Activated CD4-positive, CD25-positive, alpha-beta regulatory T cell (primary cell): ENCODE results near the gene VPS26B.

ENCODE experiments used
- DNase-seq, 4 experiments: peaks; one replicate each; lab custom pipeline; 2025; lab: John Stamatoyannopoulos, UW

The VPS26B gene

GRCh38 chr11:134257101-134257500 is 32.6 kb downstream of the VPS26B start:
- no peak for DNase-seq

GRCh38 chr11:134258577-134258976 is 34.1 kb downstream of the VPS26B start:
- DNase-seq = no peak

DNA sequence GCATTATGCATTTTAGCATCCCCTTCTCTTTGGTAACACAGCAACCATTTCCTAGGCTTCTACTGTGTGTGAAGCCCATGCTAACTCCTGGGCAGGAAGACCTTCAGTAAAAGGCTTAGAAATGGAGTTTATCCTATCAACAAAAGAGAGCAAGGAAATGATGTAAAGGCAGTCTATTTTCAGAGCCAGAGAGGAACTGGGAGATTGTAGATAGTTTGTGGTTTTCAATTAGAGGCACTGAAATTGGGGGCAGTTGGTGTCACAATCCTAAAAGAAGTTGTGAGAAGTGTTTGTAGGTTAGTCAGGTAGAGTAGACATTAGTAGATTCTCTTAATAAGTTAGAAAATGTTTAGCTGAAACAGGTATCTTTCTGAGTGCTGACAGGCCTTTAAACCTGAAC is 36.0 kb downstream of the VPS26B start:
- no peak for DNase-seq

DNA sequence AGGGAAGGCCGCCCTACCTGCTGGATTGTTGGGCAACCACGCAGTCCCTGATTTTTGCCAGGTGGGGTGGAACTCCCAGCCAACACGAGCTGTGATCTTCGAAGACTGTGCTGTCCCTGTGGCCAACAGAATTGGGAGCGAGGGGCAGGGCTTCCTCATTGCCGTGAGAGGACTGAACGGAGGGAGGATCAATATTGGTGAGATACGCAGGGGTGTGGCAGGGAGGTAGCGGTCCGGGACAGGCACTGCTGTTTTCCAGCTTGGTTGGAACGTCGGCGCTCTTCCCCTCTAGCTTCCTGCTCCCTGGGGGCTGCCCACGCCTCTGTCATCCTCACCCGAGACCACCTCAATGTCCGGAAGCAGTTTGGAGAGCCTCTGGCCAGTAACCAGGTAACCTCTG is 36.5 kb downstream of the VPS26B start:
- no peak for DNase-seq

- DNase-seq = no peak
Measured at GRCh38 chr11:134261626-134262488, 37.4 kb downstream of the VPS26B start.

DNA sequence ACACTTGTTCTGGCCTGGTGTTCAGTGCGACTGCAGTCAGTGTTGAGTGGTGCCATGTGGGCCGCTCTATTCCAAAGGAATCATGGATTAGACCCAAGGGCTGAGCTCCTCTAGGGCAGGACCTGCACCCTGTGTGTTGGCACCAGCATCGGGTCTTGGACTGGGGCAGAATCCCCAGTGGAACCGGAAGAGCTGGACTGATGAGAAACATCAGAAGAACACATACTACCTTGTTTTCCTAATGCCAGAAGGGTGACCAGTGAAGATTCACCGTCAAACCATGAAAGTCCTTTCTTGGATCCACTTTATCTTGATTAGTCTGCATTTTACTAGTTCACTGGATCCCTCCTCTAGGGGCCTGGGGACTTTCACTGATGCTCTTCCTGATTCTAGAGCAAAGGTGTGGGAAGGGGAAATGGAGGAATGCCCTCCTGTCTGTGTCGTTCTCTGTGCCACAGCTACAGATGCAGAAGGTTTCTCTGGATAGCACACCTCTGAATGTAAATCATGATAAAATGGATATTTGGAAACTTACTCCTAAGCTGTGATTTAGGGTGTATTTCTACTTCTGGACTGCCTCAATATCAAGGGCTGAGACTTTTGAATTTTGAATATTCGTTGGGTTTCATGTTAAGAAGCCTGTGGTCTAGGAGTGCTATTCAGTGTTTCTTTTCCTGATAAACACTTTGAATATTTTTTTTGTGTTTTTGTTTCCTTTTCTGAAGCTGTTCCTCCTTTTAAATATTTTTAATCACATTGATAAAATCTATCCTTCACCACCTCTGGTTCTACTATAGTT is 40.7 kb downstream of the VPS26B start:
- DNase-seq = no peak

DNA sequence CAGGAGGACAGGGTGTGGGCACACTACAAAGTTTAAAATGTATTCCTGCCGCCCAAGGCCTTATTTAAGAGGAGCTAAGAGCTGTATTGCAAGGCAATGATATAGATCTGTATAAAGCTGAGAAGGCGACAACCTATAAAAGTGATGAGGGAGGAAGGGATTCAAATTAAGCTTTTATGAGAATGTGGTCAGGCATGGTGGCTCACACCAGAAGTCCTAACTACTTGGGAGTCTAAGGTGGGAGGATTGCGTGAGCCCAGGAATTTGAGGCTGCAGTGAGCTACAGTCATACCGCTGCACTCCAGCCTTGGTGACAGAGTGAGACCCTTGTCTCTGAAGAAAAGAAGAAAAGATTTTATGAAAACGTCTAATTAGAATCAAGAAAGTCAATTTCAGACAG is 42.0 kb downstream of the VPS26B start:
- no peak for DNase-seq

DNA sequence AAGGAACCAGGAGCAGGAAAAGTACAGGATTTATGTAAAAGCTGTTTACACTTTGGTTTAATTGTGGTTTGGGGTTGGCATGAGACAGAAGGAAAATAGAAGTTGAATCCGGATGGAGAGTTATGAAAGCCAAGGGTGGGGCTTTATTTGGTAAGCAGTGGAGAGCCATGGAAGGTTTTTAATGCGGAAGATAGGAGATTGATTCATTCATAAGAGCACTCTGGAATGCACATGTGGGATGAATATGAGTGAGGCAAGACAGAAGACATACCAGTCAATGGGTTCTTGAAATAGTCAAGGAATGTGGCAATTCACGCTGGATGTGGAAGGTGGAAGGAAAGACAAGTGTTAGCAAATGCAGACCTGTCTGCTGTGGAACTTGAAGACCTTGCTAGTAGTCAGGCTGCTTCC is 42.4 kb downstream of the VPS26B start:
- DNase-seq = no peak

GRCh38 chr11:134267461-134267860 is 43.0 kb downstream of the VPS26B start:
- no peak for DNase-seq

DNA sequence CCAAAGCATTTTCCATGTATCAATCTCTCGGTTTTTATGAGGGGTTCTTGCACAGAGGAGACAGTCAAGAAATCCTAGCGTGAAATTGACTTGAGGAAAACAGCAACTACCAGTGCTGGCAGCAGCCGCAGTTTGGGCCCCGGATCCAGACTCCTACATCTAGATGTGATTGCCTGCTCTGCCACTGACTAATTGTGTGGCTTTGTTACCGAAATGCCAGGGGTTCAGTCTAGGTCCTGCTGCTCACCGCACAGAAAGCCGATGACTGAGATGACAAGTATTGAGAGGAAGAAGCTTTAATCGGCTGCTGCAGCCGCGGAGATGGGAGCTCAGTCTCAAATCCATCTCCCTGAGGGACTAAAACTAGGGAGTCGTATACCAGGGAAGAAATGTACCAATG is 43.5 kb downstream of the VPS26B start:
- DNase-seq = no peak

DNA sequence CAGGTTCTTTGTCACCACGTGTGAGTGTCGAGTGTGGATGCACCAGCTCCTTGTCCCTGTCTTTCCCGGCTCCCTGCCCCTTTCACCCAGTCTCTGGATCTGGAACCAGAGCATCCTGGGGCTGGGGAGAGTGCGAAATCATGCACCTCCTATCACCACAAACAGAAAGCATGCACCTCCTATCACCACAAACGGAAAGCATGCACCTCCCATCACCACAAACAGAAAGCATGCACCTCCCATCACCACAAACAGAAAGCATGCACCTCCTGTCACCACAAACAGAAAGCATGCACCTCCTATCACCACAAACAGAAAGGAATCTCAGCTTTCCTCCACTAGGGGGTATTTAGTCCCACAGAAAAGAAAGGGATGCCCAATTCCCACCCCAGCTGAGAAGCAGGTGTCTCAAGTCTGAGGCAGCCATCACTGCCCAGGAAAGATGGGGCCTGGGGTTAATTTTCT is 45.8 kb downstream of the VPS26B start:
- DNase-seq = no peak

DNA sequence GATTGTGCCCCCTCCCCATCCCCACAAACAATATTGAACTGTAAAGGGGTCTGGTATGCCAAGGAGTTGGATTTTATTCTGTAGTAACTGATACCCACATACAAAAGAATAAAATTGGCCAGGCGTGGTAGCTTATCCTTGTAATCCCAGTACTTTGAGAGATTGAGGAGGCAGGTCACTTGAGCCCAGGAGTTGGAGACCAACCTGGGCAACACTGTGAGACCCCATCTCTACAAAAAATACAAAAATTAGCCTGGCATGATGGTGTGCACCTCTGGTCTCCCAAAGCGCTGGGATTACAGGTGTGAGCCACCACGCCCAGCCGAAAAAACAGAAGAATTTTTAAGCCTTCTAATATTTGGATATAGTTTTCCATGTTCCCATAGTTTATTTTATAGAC is 47.5 kb downstream of the VPS26B start:
- no peak for DNase-seq

GRCh38 chr11:134272381-134273316 is 48.2 kb downstream of the VPS26B start:
- no peak for DNase-seq

DNA sequence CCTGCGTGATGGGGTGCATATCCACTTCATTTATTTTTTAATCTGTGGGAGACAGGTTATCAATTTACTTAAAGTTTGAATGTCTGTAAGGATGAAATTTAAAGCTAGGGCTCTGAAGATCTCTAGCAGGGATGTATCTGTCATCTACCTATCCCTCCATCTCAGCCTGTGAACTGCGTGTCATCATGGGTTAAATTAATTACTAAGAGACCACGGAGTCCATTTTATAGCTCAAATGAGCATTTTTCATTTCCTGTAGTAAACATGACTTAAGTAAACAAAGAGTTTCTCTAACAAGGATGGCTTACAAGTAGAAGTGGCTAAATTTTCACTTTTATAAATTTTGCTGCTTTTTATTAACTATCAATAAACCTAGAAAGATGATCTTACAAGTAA is 48.8 kb downstream of the VPS26B start:
- DNase-seq = no peak

DNA sequence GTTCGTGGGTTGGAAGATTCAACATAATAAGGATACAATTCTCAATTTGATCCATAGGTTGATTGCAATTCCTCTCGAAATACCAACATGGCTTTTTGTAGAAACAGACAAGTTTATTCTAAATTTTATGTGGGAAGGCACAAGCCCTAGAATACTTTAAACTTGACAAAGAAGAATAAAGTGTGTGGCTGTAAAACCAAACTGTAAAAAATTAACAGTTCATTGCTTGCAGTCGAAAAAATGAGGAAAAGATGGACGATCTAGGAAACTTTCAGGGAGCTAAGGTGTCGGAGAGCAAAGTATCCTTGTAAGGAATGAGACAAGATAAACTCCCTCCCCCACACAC is 50.7 kb downstream of the VPS26B start:
- DNase-seq = no peak

DNA sequence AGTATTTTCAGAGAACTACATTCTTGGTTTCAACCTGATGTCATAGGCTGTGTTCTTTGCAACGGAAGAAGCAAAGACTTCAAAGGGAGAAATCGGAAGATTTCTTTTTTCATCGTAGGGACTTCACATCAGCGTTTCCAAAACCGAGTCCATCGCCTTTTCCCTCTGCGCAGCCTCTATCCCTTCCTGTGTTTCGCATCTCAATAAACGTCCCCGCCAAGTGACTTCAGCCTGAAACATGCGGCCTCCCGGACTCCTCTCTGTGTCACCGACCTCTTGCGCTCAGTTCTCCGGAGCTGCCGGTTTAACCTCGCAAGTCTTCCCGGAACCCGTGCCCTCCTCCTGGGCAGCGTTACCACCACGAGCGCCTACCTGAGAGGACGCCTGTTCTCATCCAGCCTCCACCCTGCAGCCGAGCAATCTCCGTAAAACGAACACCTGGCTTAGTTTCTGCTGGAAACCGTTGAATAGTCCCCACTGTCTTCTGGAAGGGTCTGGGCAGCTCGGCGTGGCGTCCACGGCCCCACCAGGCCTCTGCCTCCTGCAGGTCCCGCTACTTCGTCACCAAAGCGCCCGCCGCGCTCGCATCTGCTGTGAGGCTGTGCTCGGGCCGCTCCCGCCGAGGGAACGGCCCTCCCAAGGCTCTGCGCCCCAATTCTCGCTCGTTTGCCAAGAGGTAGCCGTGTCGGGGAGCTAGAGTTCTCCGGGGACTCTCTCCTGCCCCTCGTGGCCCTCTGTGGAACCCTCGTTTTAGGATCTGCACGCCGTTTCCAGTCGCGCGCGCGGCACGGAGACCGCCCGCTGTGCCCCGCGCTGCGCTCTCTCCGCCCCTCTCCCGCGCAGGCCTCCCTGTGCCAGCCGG is 51.3 kb downstream of the VPS26B start, which contains the start of gene GLB1L3:
TSS of gene GLB1L3 (plus strand) at position 846 of the 862 bp plus-strand sequence. CDS start 362 bp downstream, outside the sequence.
- peak; percentile 37 to 51 (median 44) for DNase-seq

GRCh38 chr11:134276396-134277182 is 52.1 kb downstream of the VPS26B start:
- DNase-seq = no peak

- DNase-seq = no peak
Measured at GRCh38 chr11:134277183-134278001, 52.9 kb downstream of the VPS26B start.

DNA sequence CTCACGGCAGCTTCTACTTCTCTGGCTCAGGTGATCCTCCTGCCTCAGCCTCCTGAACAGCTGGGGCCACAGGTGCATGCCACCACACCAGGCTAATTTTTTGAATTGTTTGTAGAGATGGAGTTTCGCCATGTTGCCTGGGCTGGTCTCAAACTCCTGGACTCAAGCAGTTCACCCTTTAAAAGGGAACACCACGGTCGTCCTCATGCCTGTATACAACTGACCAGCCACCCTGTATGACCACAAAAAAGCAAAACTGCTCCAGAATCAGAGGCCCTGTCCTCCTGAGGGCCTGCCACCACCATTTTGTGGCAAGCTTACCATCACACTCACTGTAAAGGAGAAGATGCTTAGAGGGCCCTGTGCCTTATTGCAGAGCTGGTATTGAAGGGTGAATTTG is 53.9 kb downstream of the VPS26B start:
- no peak for DNase-seq
